ENCODE results near the gene INPP5A. TPM values are rescaled to one million over a fixed set of nuclear protein-coding genes. Genes with fewer than 3 reads are reported as not detected.

The INPP5A gene
- total RNA-seq, 1 donor from 2014 or later, result 45.2 TPM

GRCh38 chr10:132645247-132645530 is 107.6 kb downstream of the INPP5A start:
- H3K4me3 Mint-ChIP-seq (ENCODE audit: unreplicated experiment), result no peak overlapping the region
- H3K4me1 Mint-ChIP-seq (ENCODE audit: unreplicated experiment), result peaks cover 12% of the 10 kb centered on the region
- H3K36me3 Mint-ChIP-seq (ENCODE audit: low read depth, unreplicated experiment), result no peaks in the 10 kb centered on the region
- H3K27ac Mint-ChIP-seq (ENCODE audit: unreplicated experiment), result no peak overlapping the region
- no peak for TF ChIP-seq CTCF (IDR thresholded peaks at IDR 0.05; ENCODE audit: unreplicated experiment)
- peaks cover 6% of the 10 kb centered on the region for H3K27me3 Mint-ChIP-seq (ENCODE audit: unreplicated experiment)
- DNase-seq (ENCODE audit: low spot score), result no peak
- no peaks in the 10 kb centered on the region for H3K9me3 Mint-ChIP-seq (ENCODE audit: unreplicated experiment)

GRCh38 chr10:132645630-132646442 is 108.2 kb downstream of the INPP5A start:
- Mint-ChIP-seq H3K9me3 (ENCODE audit: unreplicated experiment) (no peaks in the 10 kb centered on the region), H3K27me3 (ENCODE audit: unreplicated experiment) (peaks cover 6% of the 10 kb centered on the region), H3K4me1 (ENCODE audit: unreplicated experiment) (peaks cover 12% of the 10 kb centered on the region), H3K27ac (ENCODE audit: unreplicated experiment) (no peak overlapping the region), H3K36me3 (ENCODE audit: low read depth, unreplicated experiment) (no peaks in the 10 kb centered on the region), H3K4me3 (ENCODE audit: unreplicated experiment) (no peak overlapping the region)
- DNase-seq (ENCODE audit: low spot score), result no peak
- TF ChIP-seq CTCF (IDR thresholded peaks at IDR 0.05; ENCODE audit: unreplicated experiment), result no peak

- Mint-ChIP-seq H3K36me3 (ENCODE audit: low read depth, unreplicated experiment) (no peaks in the 10 kb centered on the region), H3K4me3 (ENCODE audit: unreplicated experiment) (no peak overlapping the region), H3K27me3 (ENCODE audit: unreplicated experiment) (peaks cover 9% of the 10 kb centered on the region), H3K9me3 (ENCODE audit: unreplicated experiment) (no peaks in the 10 kb centered on the region), H3K27ac (ENCODE audit: unreplicated experiment) (no peak overlapping the region), H3K4me1 (ENCODE audit: unreplicated experiment) (peaks cover 12% of the 10 kb centered on the region)
- DNase-seq (ENCODE audit: low spot score), result no peak
- TF ChIP-seq CTCF (IDR thresholded peaks at IDR 0.05; ENCODE audit: unreplicated experiment), result no peak
These were observed 109.0 kb downstream of the INPP5A start for GRCh38 chr10:132646443-132647097.

GRCh38 chr10:132647424-132647823 is 109.8 kb downstream of the INPP5A start:
- Mint-ChIP-seq H3K27me3 (ENCODE audit: unreplicated experiment) (peaks cover 14% of the 10 kb centered on the region), H3K36me3 (ENCODE audit: low read depth, unreplicated experiment) (peaks cover 5% of the 10 kb centered on the region), H3K27ac (ENCODE audit: unreplicated experiment) (no peak overlapping the region), H3K4me3 (ENCODE audit: unreplicated experiment) (no peak overlapping the region), H3K9me3 (ENCODE audit: unreplicated experiment) (no peaks in the 10 kb centered on the region), H3K4me1 (ENCODE audit: unreplicated experiment) (peaks cover 12% of the 10 kb centered on the region)
- no peak for DNase-seq (ENCODE audit: low spot score)
- no peak for TF ChIP-seq CTCF (IDR thresholded peaks at IDR 0.05; ENCODE audit: unreplicated experiment)

All from endothelial cell (in vitro differentiated cells).